OCI-LY7 (cell line): ENCODE data around the gene CCDC187. TPM values are rescaled to one million over a fixed set of nuclear protein-coding genes. Genes with fewer than 3 reads are reported as not detected.

ENCODE experiments used
- BruUV-seq: library from RNA; stranded (reverse); fragments of 400-500 nt; replicated peaks from 2 replicates; lab custom pipeline; 2021; lab: Mats Ljungman, UMichigan
- CTCF ChIA-PET: fragments of 300-600 bp; sonication (Branson Sonifier 250); formaldehyde crosslinking; loops from one replicate; lab custom pipeline; 2022; ENCODE audit warnings: antibody characterized with exemption; ENCODE audit not compliant: unreplicated experiment; lab: Charles Lee
- POLR2A ChIA-PET: fragments of 300-600 bp; sonication (Branson Sonifier 250); formaldehyde crosslinking; loops from one replicate; lab custom pipeline; 2022; ENCODE audit warnings: antibody characterized with exemption; lab: Charles Lee
- DNase-seq: peaks from one replicate; pipeline ENCODE4 v3.0.0-alpha.2; 2015; ENCODE audit warnings: low spot score
- H2AFZ ChIP-seq: fragments of 200-600 bp; sonication (generic), shearing (Covaris generic); 2 replicates; pipeline ENCODE4 v1.6.1; 2014; ENCODE audit warnings: mild to moderate bottlenecking, antibody characterized with exemption, low read length, moderate library complexity
- H3K27ac ChIP-seq: fragments of 200-600 bp; sonication (generic); 2 replicates; pipeline ENCODE4 v1.5.1; 2014; ENCODE audit warnings: mixed run types, low read depth, mild to moderate bottlenecking, moderate library complexity, low read length, inconsistent platforms; ENCODE audit not compliant: poor library complexity, severe bottlenecking
- H3K36me3 ChIP-seq: fragments of 200-600 bp; sonication (generic); 2 replicates; pipeline ENCODE4 v1.6.1; 2014; ENCODE audit warnings: mild to moderate bottlenecking, antibody characterized with exemption, low read length, moderate library complexity, mixed read lengths; ENCODE audit not compliant: insufficient read depth
- H3K4me1 ChIP-seq: fragments of 200-600 bp; sonication (generic); 2 replicates; pipeline ENCODE4 v1.5.1; 2014; ENCODE audit warnings: mild to moderate bottlenecking, low read length; ENCODE audit not compliant: insufficient read depth, poor library complexity, severe bottlenecking
- H3K4me2 ChIP-seq: fragments of 200-600 bp; sonication (generic); 2 replicates; pipeline ENCODE4 v1.6.1; 2014; ENCODE audit warnings: mild to moderate bottlenecking, low read length
- H3K4me3 ChIP-seq: fragments of 200-600 bp; sonication (generic); 2 replicates; pipeline ENCODE4 v1.5.1; 2014; ENCODE audit warnings: mild to moderate bottlenecking, low read depth, low read length; ENCODE audit not compliant: poor library complexity, severe bottlenecking
- H3K79me2 ChIP-seq: fragments of 200-600 bp; sonication (generic); 2 replicates; pipeline ENCODE4 v1.6.1; 2016; ENCODE audit warnings: low read depth, mild to moderate bottlenecking, low read length, moderate library complexity, mixed read lengths; ENCODE audit not compliant: insufficient read depth
- H3K9me2 ChIP-seq: fragments of 200-600 bp; sonication (generic); 2 replicates; pipeline ENCODE4 v1.6.1; 2016; ENCODE audit warnings: mild to moderate bottlenecking, low read length, mixed read lengths; ENCODE audit not compliant: insufficient read depth
- H3K9me3 ChIP-seq: fragments of 200-600 bp; sonication (generic); 2 replicates; pipeline ENCODE4 v1.6.1; 2014; ENCODE audit warnings: mild to moderate bottlenecking, mixed run types, low read length, mixed read lengths
- H4K20me1 ChIP-seq: fragments of 200-600 bp; sonication (generic); 2 replicates; pipeline ENCODE4 v1.6.1; 2014; ENCODE audit warnings: mild to moderate bottlenecking, antibody characterized with exemption, low read length, moderate library complexity, mixed read lengths; ENCODE audit not compliant: insufficient read depth
- EZH2phosphoT487 ChIP-seq: fragments of 200-600 bp; sonication (generic); IDR thresholded peaks from 2 replicates; pipeline ENCODE4 v1.6.1; 2018; ENCODE audit warnings: low read depth, borderline replicate concordance, mild to moderate bottlenecking, mixed run types, antibody characterized with exemption, low read length, moderate library complexity, mixed read lengths
- intact Hi-C: fragments of 100-400 bp; cut with micrococcal nuclease; formaldehyde crosslinking; loops from one replicate; pipeline ENCODE4 v1.10.0; 2022; ENCODE audit not compliant: unreplicated experiment
- total RNA-seq, 2 experiments: library from RNA; depleted of rRNA in 1 of 2; stranded (reverse); fragments of >200 nt in 1 of 2; shearing (Covaris generic) in 1 of 2; gene quantifications; 2 replicates each; pipeline ENCODE4 v1.2.3, GENCODE V29; 2014 to 2022
- TF ChIP-seq, protein P1 (sequence below): fragments of 200-600 bp; sonication (generic); conservative IDR thresholded peaks from 2 replicates; pipeline ENCODE4 v1.5.1; 2014; ENCODE audit warnings: mild to moderate bottlenecking, antibody characterized with exemption, low read length, moderate library complexity, mixed read lengths

CCDC187 gene
- total RNA-seq, 2 experiments from 2014 or later = not detected

DNA sequence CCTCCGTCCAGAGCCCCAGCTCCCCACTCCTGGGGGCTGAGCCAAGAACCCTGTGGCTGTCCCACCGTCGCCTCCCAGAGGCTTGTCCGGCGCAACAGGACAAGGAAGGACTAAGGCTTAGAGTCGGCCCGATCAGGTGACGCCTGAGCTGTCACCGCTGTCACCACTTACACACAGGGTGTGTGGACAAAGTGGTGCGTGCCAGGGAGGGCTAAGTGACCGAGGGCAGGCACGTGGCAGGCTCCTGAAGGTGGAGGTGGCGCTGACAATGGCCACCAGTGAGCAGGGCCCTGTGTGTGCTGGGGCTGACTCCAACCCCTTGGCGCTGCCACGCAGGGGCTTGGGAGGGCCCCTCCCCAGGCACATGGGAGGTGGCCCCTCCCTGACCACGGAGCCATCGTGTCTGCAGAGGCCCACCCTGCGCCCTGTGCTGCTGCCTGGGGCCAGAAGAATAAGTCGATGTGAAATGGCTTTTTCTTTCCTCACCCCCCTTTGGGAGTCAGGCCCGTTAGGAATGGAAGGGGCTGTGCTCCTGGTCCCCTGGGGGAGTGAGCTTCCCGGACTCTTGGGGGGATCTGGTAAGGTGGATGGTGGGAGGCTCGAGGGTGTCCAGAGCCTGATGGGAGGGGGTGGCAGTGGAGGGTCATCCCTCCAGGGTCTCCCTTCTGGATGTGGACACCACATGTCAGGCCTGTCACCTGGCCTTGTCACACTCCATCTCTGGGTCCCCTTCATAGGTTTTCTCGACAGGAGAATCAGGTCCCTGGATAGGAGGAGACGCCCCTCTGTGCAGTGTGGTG lies 20.8 kb upstream of the CCDC187 start:
- no peak for TF ChIP-seq EZH2phosphoT487
- TF ChIP-seq, protein P1, sequence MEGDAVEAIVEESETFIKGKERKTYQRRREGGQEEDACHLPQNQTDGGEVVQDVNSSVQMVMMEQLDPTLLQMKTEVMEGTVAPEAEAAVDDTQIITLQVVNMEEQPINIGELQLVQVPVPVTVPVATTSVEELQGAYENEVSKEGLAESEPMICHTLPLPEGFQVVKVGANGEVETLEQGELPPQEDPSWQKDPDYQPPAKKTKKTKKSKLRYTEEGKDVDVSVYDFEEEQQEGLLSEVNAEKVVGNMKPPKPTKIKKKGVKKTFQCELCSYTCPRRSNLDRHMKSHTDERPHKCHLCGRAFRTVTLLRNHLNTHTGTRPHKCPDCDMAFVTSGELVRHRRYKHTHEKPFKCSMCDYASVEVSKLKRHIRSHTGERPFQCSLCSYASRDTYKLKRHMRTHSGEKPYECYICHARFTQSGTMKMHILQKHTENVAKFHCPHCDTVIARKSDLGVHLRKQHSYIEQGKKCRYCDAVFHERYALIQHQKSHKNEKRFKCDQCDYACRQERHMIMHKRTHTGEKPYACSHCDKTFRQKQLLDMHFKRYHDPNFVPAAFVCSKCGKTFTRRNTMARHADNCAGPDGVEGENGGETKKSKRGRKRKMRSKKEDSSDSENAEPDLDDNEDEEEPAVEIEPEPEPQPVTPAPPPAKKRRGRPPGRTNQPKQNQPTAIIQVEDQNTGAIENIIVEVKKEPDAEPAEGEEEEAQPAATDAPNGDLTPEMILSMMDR = no peak
- H2AFZ ChIP-seq = no peak overlapping the region
- CTCF ChIA-PET = interaction anchor here (1.0 kb wide), 1 partner anchor 15 kb away, joined by 4 read pairs; no protein-coding TSS in a partner anchor

GRCh38 chr9:136323371-136323789 lies 19.5 kb upstream of the CCDC187 start:
- H3K4me3 ChIP-seq = no peak overlapping the region
- CTCF ChIA-PET = interaction anchor here (1.0 kb wide), 1 partner anchor 16 kb away, joined by 4 read pairs; no protein-coding TSS in a partner anchor
- no peak for DNase-seq
- intact Hi-C loops = no loop called here
- H3K4me2 ChIP-seq = no peak overlapping the region
- no TSS peak for BruUV-seq
- no peaks in the 10 kb centered on the region for H3K9me2 ChIP-seq
- H3K79me2 ChIP-seq = no peaks in the 10 kb centered on the region
- POLR2A ChIA-PET = no interaction called here
- H3K4me1 ChIP-seq = no peaks in the 10 kb centered on the region
- no peak for TF ChIP-seq EZH2phosphoT487
- TF ChIP-seq, protein P1 = no peak
- H3K9me3 ChIP-seq = no peaks in the 10 kb centered on the region
- H2AFZ ChIP-seq = no peak overlapping the region
- H3K36me3 ChIP-seq = no peaks in the 10 kb centered on the region
- no peak overlapping the region for H3K27ac ChIP-seq
- H4K20me1 ChIP-seq = no peaks in the 10 kb centered on the region

More for the DNA sequence above, 20.8 kb upstream of the CCDC187 start:
- no peaks in the 10 kb centered on the region for H3K36me3 ChIP-seq
- no peak for DNase-seq
- POLR2A ChIA-PET = no interaction called here
- no peaks in the 10 kb centered on the region for H3K79me2 ChIP-seq
- no peak overlapping the region for H3K4me2 ChIP-seq
- intact Hi-C loops = no loop called here
- no TSS peak for BruUV-seq
- H3K9me2 ChIP-seq = no peaks in the 10 kb centered on the region
- H3K27ac ChIP-seq = no peak overlapping the region
- H3K9me3 ChIP-seq = no peaks in the 10 kb centered on the region
- H3K4me1 ChIP-seq = no peaks in the 10 kb centered on the region
- no peaks in the 10 kb centered on the region for H4K20me1 ChIP-seq
- no peak overlapping the region for H3K4me3 ChIP-seq
